BE2C (cell line): ENCODE results near the gene SLC36A4.

ENCODE experiments used
- DNase-seq: peaks from one replicate; pipeline ENCODE4 v3.0.0-alpha.2; 2020
- H3K27me3 ChIP-seq: fragments of 250-450 bp; sonication (Bioruptor Pico); 2 replicates; pipeline ENCODE4 v1.5.1; 2020; ENCODE audit warnings: mild to moderate bottlenecking
- H3K36me3 ChIP-seq: fragments of 250-450 bp; sonication (Bioruptor Pico); 2 replicates; pipeline ENCODE4 v1.5.1; 2020; ENCODE audit warnings: mild to moderate bottlenecking
- H3K4me1 ChIP-seq: fragments of 250-450 bp; sonication (Bioruptor Pico); 2 replicates; pipeline ENCODE4 v1.5.1; 2020
- H3K4me3 ChIP-seq: 2 replicates; pipeline ENCODE4 v1.5.1; 2011; ENCODE audit warnings: low read depth, low read length
- H3K9me3 ChIP-seq: fragments of 250-450 bp; sonication (Bioruptor Pico); 2 replicates; pipeline ENCODE4 v1.5.1; 2020
- CTCF ChIP-seq: IDR thresholded peaks from 2 replicates; pipeline ENCODE4 v1.5.1; 2012; ENCODE audit warnings: mild to moderate bottlenecking, low read depth, low read length

SLC36A4 gene

GRCh38 chr11:93198215-93198845 is 539 bp upstream of the SLC36A4 start:
- Histone ChIP-seq H3K4me1 (peaks cover 5% of the 10 kb centered on the region; the same call in 1 of the 2 replicates), H3K4me3 (peak overlapping the region; percentile 75), H3K9me3 (no peaks in the 10 kb centered on the region), H3K27me3 (no peaks in the 10 kb centered on the region), H3K36me3 (no peaks in the 10 kb centered on the region)
- no peak for TF ChIP-seq CTCF
- DNase-seq = no peak

- Histone ChIP-seq H3K4me1 (peaks cover 5% of the 10 kb centered on the region; the same call in 1 of the 2 replicates), H3K36me3 (no peaks in the 10 kb centered on the region), H3K9me3 (no peaks in the 10 kb centered on the region), H3K27me3 (no peaks in the 10 kb centered on the region), H3K4me3 (peak overlapping the region; percentile 75)
- peak; percentile 46 for TF ChIP-seq CTCF
- DNase-seq = no peak
Measured at GRCh38 chr11:93196816-93197379, 893 bp downstream of the SLC36A4 start.

- no peak for TF ChIP-seq CTCF
- Histone ChIP-seq H3K4me1 (peaks cover 13% of the 10 kb centered on the region), H3K9me3 (no peaks in the 10 kb centered on the region), H3K4me3 (peak overlapping the region; percentile 15; the same call in 1 of the 2 replicates), H3K27me3 (no peaks in the 10 kb centered on the region), H3K36me3 (no peaks in the 10 kb centered on the region)
- DNase-seq = peak; percentile 24
Measured at GRCh38 chr11:93194673-93195291, 3.0 kb downstream of the SLC36A4 start.

- Histone ChIP-seq H3K36me3 (no peaks in the 10 kb centered on the region), H3K9me3 (no peaks in the 10 kb centered on the region), H3K4me1 (peaks cover 13% of the 10 kb centered on the region), H3K27me3 (no peaks in the 10 kb centered on the region), H3K4me3 (no peak overlapping the region)
- no peak for DNase-seq
- no peak for TF ChIP-seq CTCF
Measured at GRCh38 chr11:93193731-93194130, 4.1 kb downstream of the SLC36A4 start.

- peak; percentile 65 for DNase-seq
Measured at GRCh38 chr11:93192163-93192562, 5.6 kb downstream of the SLC36A4 start.

More at GRCh38 chr11:93192163-93192562, 5.6 kb downstream of the SLC36A4 start:
- peaks cover 13% of the 10 kb centered on the region for H3K4me1 ChIP-seq
- H3K4me3 ChIP-seq = no peak overlapping the region
- no peaks in the 10 kb centered on the region for H3K9me3 ChIP-seq
- no peak for TF ChIP-seq CTCF
- H3K36me3 ChIP-seq = no peaks in the 10 kb centered on the region
- H3K27me3 ChIP-seq = no peaks in the 10 kb centered on the region
